NB4 (cell line): Measurements from ENCODE around the gene KRTAP2-1.

Source experiments
- POLR2A ChIP-seq: IDR thresholded peaks from 2 replicates; pipeline ENCODE4 v1.6.1; 2011; ENCODE audit warnings: mild to moderate bottlenecking; ENCODE audit not compliant: insufficient read length; ENCODE audit errors: extremely low read depth
- TF ChIP-seq, protein P1 (sequence below): IDR thresholded peaks from one replicate; pipeline ENCODE4 v1.5.1; 2012; ENCODE audit warnings: low read depth, low read length

DNA sequence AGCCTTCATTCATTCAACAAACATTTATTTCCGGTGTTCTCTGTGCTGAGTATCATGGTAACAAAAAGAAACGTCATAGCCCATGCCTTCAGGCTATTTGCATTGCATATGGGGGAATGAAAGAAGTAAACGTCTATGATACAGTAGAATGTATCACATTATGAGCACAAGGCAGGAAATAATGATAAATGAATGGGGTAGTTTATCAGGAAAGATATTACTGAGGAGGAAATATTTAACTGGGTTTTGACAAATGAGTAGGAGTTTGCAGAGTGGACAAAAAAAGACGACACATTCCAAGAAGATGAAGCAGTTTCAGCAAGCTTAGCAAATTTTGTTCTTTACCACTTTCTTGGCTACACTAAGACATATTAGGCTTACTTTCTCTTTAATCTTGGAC lies 35.5 kb upstream of the KRTAP2-1 start:
- TF ChIP-seq, protein P1, sequence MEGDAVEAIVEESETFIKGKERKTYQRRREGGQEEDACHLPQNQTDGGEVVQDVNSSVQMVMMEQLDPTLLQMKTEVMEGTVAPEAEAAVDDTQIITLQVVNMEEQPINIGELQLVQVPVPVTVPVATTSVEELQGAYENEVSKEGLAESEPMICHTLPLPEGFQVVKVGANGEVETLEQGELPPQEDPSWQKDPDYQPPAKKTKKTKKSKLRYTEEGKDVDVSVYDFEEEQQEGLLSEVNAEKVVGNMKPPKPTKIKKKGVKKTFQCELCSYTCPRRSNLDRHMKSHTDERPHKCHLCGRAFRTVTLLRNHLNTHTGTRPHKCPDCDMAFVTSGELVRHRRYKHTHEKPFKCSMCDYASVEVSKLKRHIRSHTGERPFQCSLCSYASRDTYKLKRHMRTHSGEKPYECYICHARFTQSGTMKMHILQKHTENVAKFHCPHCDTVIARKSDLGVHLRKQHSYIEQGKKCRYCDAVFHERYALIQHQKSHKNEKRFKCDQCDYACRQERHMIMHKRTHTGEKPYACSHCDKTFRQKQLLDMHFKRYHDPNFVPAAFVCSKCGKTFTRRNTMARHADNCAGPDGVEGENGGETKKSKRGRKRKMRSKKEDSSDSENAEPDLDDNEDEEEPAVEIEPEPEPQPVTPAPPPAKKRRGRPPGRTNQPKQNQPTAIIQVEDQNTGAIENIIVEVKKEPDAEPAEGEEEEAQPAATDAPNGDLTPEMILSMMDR = no peak
- TF ChIP-seq POLR2A = no peak
